Sigmoid colon (tissue), 4 donors: ENCODE data around the gene MMP21.

ENCODE experiments used
- CTCF ChIP-seq, 4 experiments: fragments of 450-650 bp in 3 of 4; fragments of 200-600 bp in 1 of 4; IDR thresholded peaks; one replicate each; pipeline ENCODE4 v1.5.1; 2016 to 2019; ENCODE audit warnings: antibody characterized with exemption in 4 of 4, mild to moderate bottlenecking in 3 of 4, moderate library complexity in 2 of 4
- EP300 ChIP-seq, 4 donors: sonication (generic); formaldehyde crosslinking; IDR thresholded peaks; one replicate each; pipeline ENCODE4 v1.6.1; 2017; ENCODE audit warnings: antibody characterized with exemption in 4 of 4
- POLR2A ChIP-seq, 2 donors: fragments of 450-650 bp; IDR thresholded peaks; one replicate each; pipeline ENCODE4 v1.6.1; 2016; ENCODE audit warnings: antibody characterized with exemption in 2 of 2, mild to moderate bottlenecking in 2 of 2, moderate library complexity in 2 of 2
- POLR2AphosphoS5 ChIP-seq, 4 donors: sonication (generic); formaldehyde crosslinking; IDR thresholded peaks; one replicate each; pipeline ENCODE4 v1.6.1; 2017; ENCODE audit warnings: antibody characterized with exemption in 4 of 4

- TF ChIP-seq CTCF (IDR thresholded peaks at IDR 0.05) (no peak), POLR2A (IDR thresholded peaks at IDR 0.05) (no peak), EP300 (IDR thresholded peaks at IDR 0.05) (no peak), POLR2AphosphoS5 (IDR thresholded peaks at IDR 0.05) (no peak)
These were observed 17.0 kb upstream of the MMP21 start for GRCh38 chr10:125792342-125793300.
